ENCODE measurements around the gene ZFP91. TPM values are rescaled to one million over a fixed set of nuclear protein-coding genes. Genes with fewer than 3 reads are reported as not detected.

The ZFP91 gene
- total RNA-seq, 3 donors from 2014 or later = 70.0 to 93.9 (median 75.3) TPM

DNA sequence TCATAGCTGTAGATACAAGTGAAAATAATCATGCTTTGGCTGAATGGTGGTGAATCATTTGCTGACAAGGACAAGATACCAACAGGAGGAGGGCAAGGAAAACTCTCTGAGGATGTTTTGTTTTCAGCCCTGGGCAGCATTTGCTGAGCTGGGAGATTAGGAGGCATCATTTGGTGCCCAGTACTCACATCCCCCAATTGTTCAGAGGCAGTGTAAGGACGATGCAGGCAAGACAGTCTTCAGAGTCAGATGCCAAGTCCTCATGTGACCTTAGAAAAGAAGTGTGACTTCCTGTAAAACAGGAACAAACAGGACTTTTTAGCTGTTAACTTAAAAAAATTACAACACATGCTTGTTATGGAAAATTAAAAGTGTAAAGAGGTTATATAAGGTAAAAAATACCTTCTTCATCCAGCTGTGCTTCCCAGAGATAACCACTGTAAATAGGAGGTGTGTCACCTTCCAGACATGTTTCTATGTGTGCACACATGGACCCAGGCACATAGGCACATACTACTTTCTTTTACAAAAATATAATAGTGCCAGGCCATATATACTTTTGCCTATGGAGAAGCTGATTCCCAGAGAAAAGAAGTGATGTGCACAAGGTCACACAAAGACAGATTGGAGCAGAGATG lies 61.6 kb downstream of the ZFP91 start:
- TF ChIP-seq, protein P1, sequence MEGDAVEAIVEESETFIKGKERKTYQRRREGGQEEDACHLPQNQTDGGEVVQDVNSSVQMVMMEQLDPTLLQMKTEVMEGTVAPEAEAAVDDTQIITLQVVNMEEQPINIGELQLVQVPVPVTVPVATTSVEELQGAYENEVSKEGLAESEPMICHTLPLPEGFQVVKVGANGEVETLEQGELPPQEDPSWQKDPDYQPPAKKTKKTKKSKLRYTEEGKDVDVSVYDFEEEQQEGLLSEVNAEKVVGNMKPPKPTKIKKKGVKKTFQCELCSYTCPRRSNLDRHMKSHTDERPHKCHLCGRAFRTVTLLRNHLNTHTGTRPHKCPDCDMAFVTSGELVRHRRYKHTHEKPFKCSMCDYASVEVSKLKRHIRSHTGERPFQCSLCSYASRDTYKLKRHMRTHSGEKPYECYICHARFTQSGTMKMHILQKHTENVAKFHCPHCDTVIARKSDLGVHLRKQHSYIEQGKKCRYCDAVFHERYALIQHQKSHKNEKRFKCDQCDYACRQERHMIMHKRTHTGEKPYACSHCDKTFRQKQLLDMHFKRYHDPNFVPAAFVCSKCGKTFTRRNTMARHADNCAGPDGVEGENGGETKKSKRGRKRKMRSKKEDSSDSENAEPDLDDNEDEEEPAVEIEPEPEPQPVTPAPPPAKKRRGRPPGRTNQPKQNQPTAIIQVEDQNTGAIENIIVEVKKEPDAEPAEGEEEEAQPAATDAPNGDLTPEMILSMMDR (IDR thresholded peaks at IDR 0.05) = no peak
- H3K36me3 ChIP-seq (ENCODE audit: low read depth) = no peaks in the 10 kb centered on the region
- peaks cover 5% of the 10 kb centered on the region for H3K9me3 ChIP-seq
- DNase-seq (no peak), ATAC-seq (peak; percentile 32)
- H3K4me1 ChIP-seq (ENCODE audit: low read depth) = peaks cover 24% of the 10 kb centered on the region
- H3K4me3 ChIP-seq = no peak overlapping the region
- intact Hi-C loops (cut with DNase I, micrococcal nuclease) = no loop called here

DNA sequence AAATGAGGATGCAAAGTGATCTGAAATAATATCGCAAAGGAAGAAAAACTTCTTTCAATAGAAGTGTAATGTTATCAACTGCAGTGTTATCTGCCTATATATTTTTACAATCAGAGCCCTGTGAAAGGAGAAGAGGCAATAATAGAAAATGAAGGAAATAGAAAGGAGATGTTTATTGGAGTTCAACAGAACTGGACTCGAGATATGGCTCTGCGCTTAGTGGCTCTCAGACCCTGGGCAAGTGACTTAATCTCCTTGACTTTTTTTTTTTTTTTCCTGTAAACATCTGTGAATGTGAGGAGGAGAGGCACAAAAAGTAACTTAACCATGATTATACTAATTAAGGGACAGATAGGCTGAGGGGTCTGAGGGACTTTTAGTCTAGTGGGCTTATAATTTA lies 62.5 kb downstream of the ZFP91 start:
- Histone ChIP-seq H3K9me3 (peaks cover 9% of the 10 kb centered on the region), H3K36me3 (ENCODE audit: low read depth) (no peaks in the 10 kb centered on the region), H3K4me3 (no peak overlapping the region), H3K4me1 (ENCODE audit: low read depth) (peaks cover 24% of the 10 kb centered on the region)
- ATAC-seq (peak; percentile 85), DNase-seq (no peak)
- intact Hi-C loops (cut with DNase I, micrococcal nuclease) = no loop called here
- TF ChIP-seq, protein P1 (IDR thresholded peaks at IDR 0.05) = no peak

DNA sequence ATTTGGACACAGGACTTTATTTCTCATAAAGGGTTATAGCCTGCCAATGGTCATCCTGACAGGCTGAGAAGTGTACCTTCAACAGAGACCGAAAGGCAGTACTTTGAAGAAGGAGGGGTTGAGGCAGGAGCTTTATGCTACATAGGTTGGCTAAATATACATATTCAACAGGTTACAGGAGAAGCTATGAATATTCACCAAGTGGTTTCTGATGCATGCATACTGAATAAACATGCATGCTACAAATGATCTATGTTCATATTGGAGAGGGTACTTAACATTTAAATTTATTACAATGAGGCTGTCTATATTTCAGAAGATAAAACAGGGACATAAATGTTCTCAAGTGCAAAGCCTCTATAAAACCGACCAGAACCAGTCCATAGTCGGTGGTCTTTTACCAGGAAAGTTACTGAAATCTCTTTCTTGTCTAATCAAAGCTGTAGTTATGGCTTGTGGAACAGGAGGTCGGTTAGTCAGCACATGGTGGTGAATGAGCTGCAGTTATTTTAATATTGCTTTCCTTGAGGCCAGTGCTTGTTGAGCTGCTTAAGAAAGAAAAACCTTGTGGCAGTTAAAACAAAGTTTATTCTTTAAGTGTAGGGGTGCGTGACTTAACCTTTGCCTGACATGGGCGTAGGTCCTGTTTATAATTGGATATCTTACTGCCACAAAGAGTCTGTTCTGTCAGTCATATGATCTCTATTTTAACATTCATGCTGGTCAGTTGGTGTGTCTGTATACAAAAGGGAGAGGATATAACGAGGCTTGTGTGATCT lies 63.1 kb downstream of the ZFP91 start:
- peak in 1 of 3 donors; percentile 36 for DNase-seq
- TF ChIP-seq, protein P1 (IDR thresholded peaks at IDR 0.05) = no peak
- Histone ChIP-seq H3K9me3 (peaks cover 9% of the 10 kb centered on the region), H3K36me3 (ENCODE audit: low read depth) (no peaks in the 10 kb centered on the region), H3K4me3 (no peak overlapping the region), H3K4me1 (ENCODE audit: low read depth) (peaks cover 24% of the 10 kb centered on the region)
- peak; percentile 74 for ATAC-seq
- intact Hi-C loops (cut with DNase I, micrococcal nuclease) = no loop called here

DNA sequence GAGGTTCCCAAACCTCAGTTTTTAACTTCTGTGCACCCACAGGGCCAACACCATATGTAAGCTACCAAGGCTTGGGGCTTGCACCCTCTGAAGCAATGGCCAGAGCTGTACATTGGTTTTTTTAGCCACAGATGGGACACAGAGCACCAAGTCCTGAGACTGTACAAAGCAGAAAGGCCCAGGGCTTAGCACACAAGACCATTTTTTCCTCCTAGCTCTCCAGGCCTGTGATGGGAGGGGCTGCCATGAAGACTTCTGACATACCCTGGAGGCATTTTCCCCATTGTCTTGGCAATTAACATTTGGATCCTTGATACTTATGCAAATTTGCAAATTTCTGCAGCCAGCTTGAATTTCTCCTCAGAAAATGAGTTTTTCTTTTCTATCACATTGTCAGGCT lies 67.0 kb downstream of the ZFP91 start:
- ATAC-seq = no peak
- intact Hi-C loops (cut with DNase I, micrococcal nuclease) = no loop called here
- DNase-seq = no peak

DNA sequence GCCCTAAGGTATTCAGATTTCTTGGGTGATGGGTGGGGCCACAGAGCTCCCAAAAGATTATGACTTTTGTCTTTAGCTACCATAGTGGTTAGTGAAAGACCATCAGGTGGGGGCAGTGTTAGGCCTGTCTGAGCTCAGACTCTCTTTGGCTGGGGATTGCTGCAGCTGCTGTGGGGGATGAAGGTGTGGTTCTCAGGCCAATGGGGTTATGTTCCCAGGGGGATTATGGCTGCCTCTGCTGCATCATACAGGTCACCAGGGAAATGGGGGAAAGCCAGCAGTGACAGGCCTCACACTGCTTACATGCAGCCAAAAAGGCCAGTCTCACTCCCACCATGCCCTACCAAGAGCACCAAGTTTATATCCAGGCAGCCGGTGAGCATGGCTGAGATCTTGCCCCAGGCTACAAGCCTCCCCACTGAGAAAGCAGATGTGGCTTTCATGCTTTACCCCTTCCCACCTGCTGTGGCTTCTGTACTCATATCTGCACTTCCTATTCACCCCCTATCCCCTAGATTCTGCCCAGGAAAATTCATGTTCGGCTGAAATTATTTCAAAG lies 68.4 kb downstream of the ZFP91 start:
- Histone ChIP-seq H3K4me3 (no peak overlapping the region), H3K36me3 (ENCODE audit: low read depth) (no peaks in the 10 kb centered on the region), H3K4me1 (ENCODE audit: low read depth) (peaks cover 7% of the 10 kb centered on the region), H3K9me3 (peaks cover 9% of the 10 kb centered on the region)
- intact Hi-C loops (cut with DNase I, micrococcal nuclease) = no loop called here
- ATAC-seq (no peak), DNase-seq (no peak)
- TF ChIP-seq, protein P1 (IDR thresholded peaks at IDR 0.05) = no peak

More for the DNA sequence above, 67.0 kb downstream of the ZFP91 start:
- Histone ChIP-seq H3K36me3 (ENCODE audit: low read depth) (no peaks in the 10 kb centered on the region), H3K4me3 (no peak overlapping the region), H3K4me1 (ENCODE audit: low read depth) (peaks cover 18% of the 10 kb centered on the region), H3K9me3 (peaks cover 9% of the 10 kb centered on the region)
- TF ChIP-seq, protein P1 (IDR thresholded peaks at IDR 0.05) = no peak

Data from mucosa of descending colon (tissue), 3 donors.